Stomach (tissue), 9 donors: ENCODE measurements around the gene SFI1. TPM values are rescaled to one million over a fixed set of nuclear protein-coding genes. Genes with fewer than 3 reads are reported as not detected.

Experiments used
- DNase-seq, 2 donors: peaks; one replicate each; pipeline versions ENCODE4 v3.0.0 to v3.0.0-alpha.2; 2013 to 2019
- H3K27ac ChIP-seq, 5 donors: fragments of 200-600 bp in 4 of 5; sonication (generic) in 4 of 5; one replicate each; pipeline ENCODE4 v1.5.1; 2013 to 2019; ENCODE audit warnings: mild to moderate bottlenecking in 1 of 5, moderate library complexity in 1 of 5
- H3K27me3 ChIP-seq, 3 donors: fragments of 200-600 bp; sonication (generic); one replicate each; pipeline ENCODE4 v1.5.1; 2017 to 2019; ENCODE audit warnings: mixed run types in 1 of 3
- H3K36me3 ChIP-seq, 4 donors: fragments of 200-600 bp; sonication (generic); 1 replicate in 3 of 4; 2 replicates in 1 of 4; pipeline ENCODE4 v1.5.1; 2016 to 2019
- H3K4me1 ChIP-seq, 4 donors: fragments of 200-600 bp; sonication (generic); one replicate each; pipeline ENCODE4 v1.5.1; 2016 to 2019
- H3K4me3 ChIP-seq, 4 donors: fragments of 200-600 bp; sonication (generic) in 3 of 4; one replicate each; pipeline ENCODE4 v1.5.1; 2016 to 2019; ENCODE audit warnings: mild to moderate bottlenecking in 1 of 4
- H3K9me3 ChIP-seq, 4 donors: fragments of 200-600 bp; sonication (generic); one replicate each; pipeline ENCODE4 v1.5.1; 2016 to 2019
- EP300 ChIP-seq: sonication (generic); formaldehyde crosslinking; IDR thresholded peaks from one replicate; pipeline ENCODE4 v1.6.1; 2017; ENCODE audit warnings: antibody characterized with exemption
- POLR2A ChIP-seq, 4 donors: fragments of 450-650 bp; IDR thresholded peaks; one replicate each; pipeline ENCODE4 v1.6.1; 2016; ENCODE audit warnings: antibody characterized with exemption in 4 of 4, control low read depth in 2 of 4, mild to moderate bottlenecking in 1 of 4, moderate library complexity in 1 of 4
- POLR2AphosphoS5 ChIP-seq, 3 donors: sonication (generic); formaldehyde crosslinking; IDR thresholded peaks; one replicate each; pipeline ENCODE4 v1.6.1; 2016; ENCODE audit warnings: antibody characterized with exemption in 3 of 3
- WGBS, 5 donors: extraction: QIAGEN DNeasy Blood & Tissue Kit in 3 of 5; methylation state at CpG; one replicate each; pipeline versions ENCODE4 v1.1.5 to v1.1.7; 2013 to 2018; 5-methylcytosine and 5-hydroxymethylcytosine counted together
- intact Hi-C: fragments of 100-400 bp; cut with DNase I; formaldehyde crosslinking; loops from one replicate; pipeline ENCODE4 v1.15.1; 2023; ENCODE audit warnings: low total_unique reads
- polyA plus RNA-seq, 3 donors: library from polyadenylated mRNA; stranded (reverse); fragments of 200-250 nt; gene quantifications; one replicate each; pipeline ENCODE4 v1.2.3, GENCODE V29; 2013
- total RNA-seq, 5 donors: library from RNA; depleted of rRNA; stranded (reverse); fragments of >200 nt; gene quantifications; one replicate each; pipeline versions ENCODE4 v1.1.0 to v1.2.3, GENCODE V29; 2014 to 2016
- TF ChIP-seq, protein P1 (sequence below), 7 experiments: fragments of 450-650 bp in 4 of 7; fragments of 200-600 bp in 3 of 7; sonication (generic) in 3 of 7; IDR thresholded peaks; one replicate each; pipeline ENCODE4 v1.5.1; 2016 to 2019; ENCODE audit warnings: antibody characterized with exemption in 7 of 7, control low read depth in 2 of 7, mild to moderate bottlenecking in 1 of 7
- donor health status: healthy with polysubstance abuse.
- donor health status: Bipolar disorder and iron deficiency.
- donor health status: healthy.

SFI1 gene
- total and polyA plus RNA-seq, 8 donors: 11.3 to 194 (median 30.1) TPM

DNA sequence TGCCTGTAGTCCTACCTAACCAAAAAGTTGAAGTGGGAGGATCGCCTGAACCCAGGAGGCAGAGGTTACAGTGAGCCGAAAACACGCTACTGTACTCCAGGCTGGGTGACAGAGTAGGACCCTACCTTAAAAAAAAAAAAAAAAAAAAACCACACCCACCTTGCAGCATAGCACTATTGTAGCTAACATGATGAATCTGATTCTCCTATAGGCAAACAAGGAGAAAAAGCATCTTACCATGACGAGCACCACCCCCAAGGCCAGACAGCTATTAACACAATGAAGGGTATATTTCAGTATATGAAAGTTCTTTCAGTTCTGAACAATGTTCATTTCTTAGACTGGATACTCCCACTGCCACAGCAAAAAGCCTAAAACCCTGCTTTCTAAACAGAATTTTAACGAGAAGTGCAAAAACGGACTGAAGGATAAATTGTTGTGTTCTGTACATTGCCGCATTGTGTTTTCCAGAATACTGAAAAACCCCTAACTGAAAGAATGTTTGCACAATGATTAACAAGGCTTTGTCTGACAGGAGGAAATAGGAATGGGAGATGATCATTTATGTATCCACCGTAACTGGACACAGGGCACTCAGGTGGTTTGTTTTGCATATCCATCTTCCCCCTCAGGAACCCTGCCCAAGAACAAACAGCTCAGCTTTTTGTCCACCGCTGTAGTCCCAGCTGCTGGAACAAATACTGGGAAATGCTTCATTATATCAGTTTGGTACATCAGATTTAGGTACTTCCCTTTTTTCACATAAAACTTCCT is 156.8 kb downstream of the SFI1 start:
- H3K4me1 ChIP-seq: peaks cover 6 to 34% (median 16%) of the 10 kb centered on the region in 4 donors
- H3K9me3 ChIP-seq: no peaks in the 10 kb centered on the region
- TF ChIP-seq, protein P1, sequence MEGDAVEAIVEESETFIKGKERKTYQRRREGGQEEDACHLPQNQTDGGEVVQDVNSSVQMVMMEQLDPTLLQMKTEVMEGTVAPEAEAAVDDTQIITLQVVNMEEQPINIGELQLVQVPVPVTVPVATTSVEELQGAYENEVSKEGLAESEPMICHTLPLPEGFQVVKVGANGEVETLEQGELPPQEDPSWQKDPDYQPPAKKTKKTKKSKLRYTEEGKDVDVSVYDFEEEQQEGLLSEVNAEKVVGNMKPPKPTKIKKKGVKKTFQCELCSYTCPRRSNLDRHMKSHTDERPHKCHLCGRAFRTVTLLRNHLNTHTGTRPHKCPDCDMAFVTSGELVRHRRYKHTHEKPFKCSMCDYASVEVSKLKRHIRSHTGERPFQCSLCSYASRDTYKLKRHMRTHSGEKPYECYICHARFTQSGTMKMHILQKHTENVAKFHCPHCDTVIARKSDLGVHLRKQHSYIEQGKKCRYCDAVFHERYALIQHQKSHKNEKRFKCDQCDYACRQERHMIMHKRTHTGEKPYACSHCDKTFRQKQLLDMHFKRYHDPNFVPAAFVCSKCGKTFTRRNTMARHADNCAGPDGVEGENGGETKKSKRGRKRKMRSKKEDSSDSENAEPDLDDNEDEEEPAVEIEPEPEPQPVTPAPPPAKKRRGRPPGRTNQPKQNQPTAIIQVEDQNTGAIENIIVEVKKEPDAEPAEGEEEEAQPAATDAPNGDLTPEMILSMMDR (IDR thresholded peaks at IDR 0.05): no peak
- TF ChIP-seq EP300 (no peak), POLR2A (IDR thresholded peaks at IDR 0.05) (no peak), POLR2AphosphoS5 (IDR thresholded peaks at IDR 0.05) (no peak)
- no peak overlapping the region for H3K4me3 ChIP-seq
- H3K27ac ChIP-seq: peak overlapping the region in 2 of 5 donors; percentile 9 to 52
- 59 to 72% (median 62%) methylated on average over 9 of the region's 9 CpGs for WGBS, 5 donors
- no peak for DNase-seq
- intact Hi-C loops: no loop called here
- H3K27me3 ChIP-seq: no peaks in the 10 kb centered on the region
- peaks cover 6 to 24% (median 23%) of the 10 kb centered on the region in 4 donors for H3K36me3 ChIP-seq

DNA sequence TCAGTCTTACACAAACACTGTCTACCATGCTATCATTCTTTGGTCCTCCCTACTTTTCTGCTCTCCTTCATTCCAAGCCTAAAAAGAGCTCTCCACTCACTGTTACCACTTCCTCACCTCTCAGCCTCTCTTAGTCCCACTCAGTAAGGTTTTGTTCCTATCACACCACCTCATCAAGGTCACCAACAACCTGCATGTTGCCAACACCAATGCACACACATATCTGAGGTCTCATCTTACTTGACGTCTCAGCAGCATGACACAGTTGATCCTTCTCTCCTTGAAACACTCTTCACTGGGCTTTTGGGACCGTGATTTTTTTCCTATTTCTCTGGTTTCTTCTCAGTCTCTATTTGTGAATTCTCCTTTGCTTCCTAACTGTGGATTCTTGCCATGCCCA is 157.6 kb downstream of the SFI1 start:
- H3K4me1 ChIP-seq: peaks cover 6 to 34% (median 16%) of the 10 kb centered on the region in 4 donors
- peaks cover 6 to 16% (median 15%) of the 10 kb centered on the region in 4 donors for H3K36me3 ChIP-seq
- H3K27me3 ChIP-seq: no peaks in the 10 kb centered on the region
- peak overlapping the region in 2 of 5 donors; percentile 9 to 52 for H3K27ac ChIP-seq
- TF ChIP-seq, protein P1 (IDR thresholded peaks at IDR 0.05): no peak
- 80 to 88% (median 84%) methylated on average over 2 of the region's 2 CpGs for WGBS, 5 donors
- H3K4me3 ChIP-seq: no peak overlapping the region
- intact Hi-C loops: no loop called here
- DNase-seq: no peak
- H3K9me3 ChIP-seq: no peaks in the 10 kb centered on the region

DNA sequence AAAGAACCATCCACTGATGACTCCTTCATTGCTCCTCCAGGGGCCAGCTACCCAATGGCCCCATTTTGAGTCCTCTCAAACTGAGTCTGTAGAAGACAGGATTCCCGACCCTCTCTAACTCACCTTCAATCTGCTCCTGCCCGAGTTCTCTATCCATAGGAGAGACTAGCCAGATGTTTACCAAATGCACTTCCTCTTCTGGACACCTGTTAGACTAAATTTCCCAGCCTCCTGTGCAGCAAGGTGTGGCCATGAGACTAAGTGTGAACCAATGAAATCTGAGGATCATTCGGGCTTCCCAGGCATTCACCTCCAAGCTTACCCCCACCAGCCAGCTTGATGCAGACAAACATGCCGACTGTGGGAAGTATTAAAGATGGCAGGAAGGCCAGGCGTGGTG is 158.1 kb downstream of the SFI1 start:
- DNase-seq: no peak
- Histone ChIP-seq H3K9me3 (no peaks in the 10 kb centered on the region), H3K4me3 (no peak overlapping the region), H3K36me3 (peaks cover 2 to 11% (median 10%) of the 10 kb centered on the region in 4 donors), H3K4me1 (peaks cover 6 to 35% (median 17%) of the 10 kb centered on the region in 4 donors), H3K27ac (peak overlapping the region in 1 of 5 donors; percentile 52), H3K27me3 (no peaks in the 10 kb centered on the region)
- TF ChIP-seq POLR2A (IDR thresholded peaks at IDR 0.05) (no peak), POLR2AphosphoS5 (IDR thresholded peaks at IDR 0.05) (no peak), EP300 (no peak)
- TF ChIP-seq, protein P1 (IDR thresholded peaks at IDR 0.05): no peak
- WGBS, 5 donors: 91 to 97% (median 91%) methylated on average over 5 of the region's 5 CpGs
- intact Hi-C loops: no loop called here

DNA sequence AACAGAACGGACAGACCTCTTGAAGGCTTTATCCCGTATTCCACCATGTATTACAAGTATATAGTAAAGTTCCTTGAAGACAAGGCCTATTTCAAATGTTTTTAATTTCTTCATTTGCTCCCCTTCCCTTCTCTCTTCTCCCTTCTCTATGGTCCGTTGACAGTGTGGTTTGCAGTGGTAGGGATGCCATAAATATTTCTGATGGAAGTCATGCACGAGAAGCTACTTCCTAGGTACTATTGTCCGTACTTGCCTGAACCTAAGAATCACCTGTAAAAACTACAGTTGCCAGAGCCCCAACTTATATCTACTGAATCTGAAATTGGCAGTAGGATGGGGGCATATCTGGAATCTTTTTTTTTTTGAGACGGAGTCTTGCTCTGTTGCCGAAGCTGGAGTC is 162.9 kb downstream of the SFI1 start:
- H3K4me3 ChIP-seq: no peak overlapping the region
- peaks cover 0 to 3% (median 0%) of the 10 kb centered on the region in 4 donors for H3K36me3 ChIP-seq
- no peak overlapping the region for H3K27ac ChIP-seq
- no peaks in the 10 kb centered on the region for H3K9me3 ChIP-seq
- H3K27me3 ChIP-seq: no peaks in the 10 kb centered on the region
- DNase-seq: no peak
- TF ChIP-seq POLR2A (IDR thresholded peaks at IDR 0.05): no peak
- TF ChIP-seq, protein P1 (IDR thresholded peaks at IDR 0.05): no peak
- no peak for TF ChIP-seq POLR2AphosphoS5 (IDR thresholded peaks at IDR 0.05)
- no peak for TF ChIP-seq EP300
- intact Hi-C loops: no loop called here
- H3K4me1 ChIP-seq: peaks cover 17 to 38% (median 25%) of the 10 kb centered on the region in 4 donors
- 79 to 85% (median 83%) methylated on average over 7 of the region's 7 CpGs for WGBS, 5 donors
